Thoracic aorta (tissue), 2 donors: Measurements from ENCODE around the gene DNAJC5. TPM values are rescaled to one million over a fixed set of nuclear protein-coding genes. Genes with fewer than 3 reads are reported as not detected.

Source experiments
- ATAC-seq: fragments of 150-250 bp; one replicate; pipeline ENCODE4 v1.8.0; 2017; ENCODE audit warnings: low read depth; ENCODE audit not compliant: insufficient number of reproducible peaks, low FRiP score
- DNase-seq: peaks from one replicate; pipeline ENCODE4 v3.0.0-alpha.2; 2020; ENCODE audit warnings: low spot score
- H3K27ac ChIP-seq, 2 donors: fragments of 200-600 bp; sonication (generic); 1 replicate in 1 of 2; 2 replicates in 1 of 2; pipeline ENCODE4 v1.5.1; 2016; ENCODE audit warnings: mild to moderate bottlenecking in 2 of 2, moderate library complexity in 2 of 2
- H3K27me3 ChIP-seq: fragments of 200-600 bp; sonication (generic); replicated peaks from 2 replicates; pipeline ENCODE4 v1.6.0; 2016; ENCODE audit warnings: mild to moderate bottlenecking; ENCODE audit not compliant: insufficient read depth
- H3K36me3 ChIP-seq: fragments of 200-600 bp; sonication (generic); one replicate; pipeline ENCODE4 v1.5.1; 2016
- H3K4me1 ChIP-seq, 2 donors: fragments of 200-600 bp; sonication (generic); 1 replicate in 1 of 2; 2 replicates in 1 of 2; pipeline versions ENCODE4 v1.5.1 to v1.6.0; 2016; ENCODE audit warnings: low read depth in 2 of 2, mild to moderate bottlenecking in 1 of 2; ENCODE audit not compliant: control insufficient read depth in 1 of 2
- H3K4me3 ChIP-seq: fragments of 200-600 bp; sonication (generic); 2 replicates; pipeline ENCODE4 v1.5.1; 2016; ENCODE audit warnings: mild to moderate bottlenecking
- H3K9me3 ChIP-seq: fragments of 200-600 bp; sonication (generic); 2 replicates; pipeline ENCODE4 v1.5.1; 2016
- CTCF ChIP-seq: fragments of 200-600 bp; sonication (generic); IDR thresholded peaks from one replicate; pipeline ENCODE4 v1.5.1; 2019; ENCODE audit warnings: antibody characterized with exemption
- total RNA-seq, 2 donors: library from RNA; depleted of rRNA; stranded (reverse); fragments of >200 nt; gene quantifications; one replicate each; pipeline versions ENCODE4 v1.1.0 to v1.2.3, GENCODE V29; 2016

DNAJC5 gene
- total RNA-seq, 2 donors from 2014 or later: 48.5 to 61.2 TPM

- Histone ChIP-seq H3K27me3 (no peaks in the 10 kb centered on the region), H3K4me1 (peaks cover 45 to 62% of the 10 kb centered on the region in 2 donors), H3K36me3 (peaks cover 2% of the 10 kb centered on the region), H3K9me3 (no peaks in the 10 kb centered on the region), H3K4me3 (peak overlapping the region; percentile 16), H3K27ac (no peak overlapping the region)
- no peak for TF ChIP-seq CTCF
- ATAC-seq: no peak
- no peak for DNase-seq
Observed at GRCh38 chr20:63953764-63954429, 59.0 kb downstream of the DNAJC5 start.

- peak overlapping the region; percentile 93 for H3K4me3 ChIP-seq
- H3K9me3 ChIP-seq: no peaks in the 10 kb centered on the region
- H3K36me3 ChIP-seq: peaks cover 8% of the 10 kb centered on the region
- peak overlapping the region; percentile 72 to 78 for H3K27ac ChIP-seq
- TF ChIP-seq CTCF: no peak
- H3K27me3 ChIP-seq: no peaks in the 10 kb centered on the region
- DNase-seq: no peak
- H3K4me1 ChIP-seq: peaks cover 35 to 48% of the 10 kb centered on the region in 2 donors
- ATAC-seq: no peak
Observed at GRCh38 chr20:63955281-63955826, 60.4 kb downstream of the DNAJC5 start.

GRCh38 chr20:63955827-63956663 lies 61.1 kb downstream of the DNAJC5 start, which contains the start of gene UCKL1:
UCKL1 (minus strand) TSS chr20:63956416; CDS start chr20:63956372, 44 bp downstream.
- Histone ChIP-seq H3K27me3 (no peaks in the 10 kb centered on the region), H3K36me3 (peaks cover 8% of the 10 kb centered on the region), H3K4me3 (peak within 1 kb of the TSS; percentile 93), H3K9me3 (no peaks in the 10 kb centered on the region), H3K27ac (peak within 1 kb of the TSS; percentile 72 to 78), H3K4me1 (peaks cover 31 to 41% of the 10 kb centered on the region in 2 donors)
- DNase-seq (peak; percentile 70), ATAC-seq (peak; percentile 71)
- TF ChIP-seq CTCF: no peak

GRCh38 chr20:63956664-63957003 lies 61.7 kb downstream of the DNAJC5 start:
- H3K4me3 ChIP-seq: peak overlapping the region; percentile 93
- H3K36me3 ChIP-seq: peaks cover 11% of the 10 kb centered on the region
- no peaks in the 10 kb centered on the region for H3K9me3 ChIP-seq
- peaks cover 26 to 35% of the 10 kb centered on the region in 2 donors for H3K4me1 ChIP-seq
- ATAC-seq (no peak), DNase-seq (no peak)
- H3K27me3 ChIP-seq: no peaks in the 10 kb centered on the region
- peak overlapping the region; percentile 47 to 61 for H3K27ac ChIP-seq
- no peak for TF ChIP-seq CTCF
